H9 (cell line): Measurements from ENCODE around the gene KLHL4. TPM values are rescaled to one million over a fixed set of nuclear protein-coding genes. Genes with fewer than 3 reads are reported as not detected.
A peak's percentile ranks its signal among the peaks of the same experiment; 100 is the strongest.

Experiments
- DNase-seq: peaks from one replicate; pipeline ENCODE4 v3.0.0-alpha.2; 2017
- H2AFZ ChIP-seq: one replicate; pipeline ENCODE4 v1.6.1; 2013; ENCODE audit warnings: mild to moderate bottlenecking, low read length, control low read depth, moderate library complexity
- H2AK5ac ChIP-seq: 2 replicates; pipeline ENCODE4 v1.6.1; 2013; ENCODE audit warnings: low read length, control low read depth, mixed read lengths; ENCODE audit not compliant: insufficient read length
- H2BK120ac ChIP-seq: one replicate; pipeline ENCODE4 v1.6.1; 2013; ENCODE audit warnings: low read depth, mild to moderate bottlenecking, low read length, control low read depth, inconsistent platforms; ENCODE audit not compliant: poor library complexity, severe bottlenecking
- H2BK12ac ChIP-seq: 2 replicates; pipeline ENCODE4 v1.6.1; 2013; ENCODE audit warnings: low read length, control low read depth, mixed read lengths, low read depth; ENCODE audit not compliant: insufficient read length
- H2BK15ac ChIP-seq: 2 replicates; pipeline ENCODE4 v1.6.1; 2013; ENCODE audit warnings: low read depth, low read length, control low read depth
- H2BK20ac ChIP-seq: one replicate; pipeline ENCODE4 v1.6.1; 2013; ENCODE audit warnings: low read depth, mild to moderate bottlenecking, low read length, control low read depth, inconsistent platforms; ENCODE audit not compliant: poor library complexity, severe bottlenecking
- H2BK5ac ChIP-seq: 2 replicates; pipeline ENCODE4 v1.6.1; 2013; ENCODE audit warnings: low read length, control low read depth, mixed read lengths; ENCODE audit not compliant: insufficient read length
- H3K14ac ChIP-seq: 2 replicates; pipeline ENCODE4 v1.6.1; 2013; ENCODE audit warnings: low read length, control low read depth; ENCODE audit not compliant: insufficient read depth
- H3K18ac ChIP-seq: 2 replicates; pipeline ENCODE4 v1.6.1; 2013; ENCODE audit warnings: low read depth, mild to moderate bottlenecking, mixed read lengths, low read length, control low read depth; ENCODE audit not compliant: insufficient read length
- H3K23ac ChIP-seq: 2 replicates; pipeline ENCODE4 v1.6.1; 2013; ENCODE audit warnings: low read length, control low read depth, mixed read lengths, low read depth; ENCODE audit not compliant: insufficient read length
- H3K23me2 ChIP-seq: 2 replicates; pipeline ENCODE4 v1.6.1; 2013; ENCODE audit warnings: low read depth, mild to moderate bottlenecking, mixed read lengths, low read length, control low read depth; ENCODE audit not compliant: insufficient read length, poor library complexity, severe bottlenecking
- H3K27ac ChIP-seq: 2 replicates; pipeline ENCODE4 v1.5.1; 2013; ENCODE audit warnings: low read length, control low read depth, mixed read lengths, low read depth; ENCODE audit not compliant: insufficient read length
- H3K27me3 ChIP-seq: 2 replicates; pipeline ENCODE4 v1.6.1; 2013; ENCODE audit warnings: low read length, control low read depth, inconsistent platforms; ENCODE audit not compliant: insufficient read depth
- H3K4ac ChIP-seq: 2 replicates; pipeline ENCODE4 v1.6.1; 2013; ENCODE audit warnings: low read depth, mild to moderate bottlenecking, control low read depth, inconsistent platforms, low read length, moderate library complexity
- H3K4me1 ChIP-seq: 2 replicates; pipeline ENCODE4 v1.6.1; 2013; ENCODE audit warnings: low read length, control low read depth, inconsistent platforms; ENCODE audit not compliant: insufficient read depth
- H3K4me2 ChIP-seq: 2 replicates; pipeline ENCODE4 v1.6.1; 2013; ENCODE audit warnings: low read length, control low read depth, mixed read lengths; ENCODE audit not compliant: insufficient read length, insufficient read depth
- H3K56ac ChIP-seq: 2 replicates; pipeline ENCODE4 v1.6.1; 2013; ENCODE audit warnings: low read depth, mild to moderate bottlenecking, mixed read lengths, low read length, control low read depth; ENCODE audit not compliant: insufficient read length
- H3K79me1 ChIP-seq: 2 replicates; pipeline ENCODE4 v1.6.1; 2013; ENCODE audit warnings: low read depth, mild to moderate bottlenecking, moderate library complexity, low read length, control low read depth, inconsistent platforms; ENCODE audit not compliant: insufficient read depth, poor library complexity, severe bottlenecking
- H3K79me2 ChIP-seq: 2 replicates; pipeline ENCODE4 v1.6.1; 2013; ENCODE audit warnings: low read length, control low read depth, inconsistent platforms; ENCODE audit not compliant: insufficient read depth
- H3K9ac ChIP-seq: 2 replicates; pipeline ENCODE4 v1.6.1; 2013; ENCODE audit warnings: low read length, control low read depth, mixed read lengths; ENCODE audit not compliant: insufficient read length; ENCODE audit errors: extremely low read depth
- H3K9me3 ChIP-seq: one replicate; pipeline ENCODE4 v1.6.1; 2013; ENCODE audit warnings: low read depth, low read length, inconsistent platforms; ENCODE audit not compliant: control insufficient read depth
- H3T11ph ChIP-seq: one replicate; pipeline ENCODE4 v1.6.1; 2013; ENCODE audit warnings: mild to moderate bottlenecking, low read length, control low read depth, inconsistent platforms
- H4K20me1 ChIP-seq: one replicate; pipeline ENCODE4 v1.6.1; 2013; ENCODE audit not compliant: control insufficient read depth, insufficient read length, insufficient read depth
- H4K5ac ChIP-seq: 2 replicates; pipeline ENCODE4 v1.6.1; 2013; ENCODE audit warnings: low read depth, mild to moderate bottlenecking, mixed read lengths, low read length, control low read depth; ENCODE audit not compliant: insufficient read length
- H4K8ac ChIP-seq: replicated peaks from 2 replicates; pipeline ENCODE4 v1.6.1; 2013; ENCODE audit warnings: low read length, control low read depth, mixed read lengths, low read depth; ENCODE audit not compliant: insufficient read length
- H4K91ac ChIP-seq: 2 replicates; pipeline ENCODE4 v1.6.1; 2013; ENCODE audit warnings: low read depth, mild to moderate bottlenecking, moderate library complexity, mixed read lengths, low read length, control low read depth; ENCODE audit not compliant: insufficient read length
- H3K27ac Mint-ChIP-seq, 3 experiments: 2 replicates in 2 of 3; 3 replicates in 1 of 3; pipeline ENCODE4 v1.8.0; 2020 to 2021; ENCODE audit warnings: mixed read lengths in 3 of 3, mild to moderate bottlenecking in 1 of 3, moderate library complexity in 1 of 3
- H3K27me3 Mint-ChIP-seq: 2 replicates; pipeline ENCODE4 v1.8.0; 2021; ENCODE audit warnings: low read depth, mild to moderate bottlenecking, moderate library complexity, mixed read lengths
- H3K36me3 Mint-ChIP-seq, 3 experiments: 2 replicates in 2 of 3; 3 replicates in 1 of 3; pipeline ENCODE4 v1.8.0; 2020 to 2021; ENCODE audit warnings: low read depth in 3 of 3, mixed read lengths in 3 of 3; ENCODE audit not compliant: insufficient read depth in 1 of 3
- H3K4me1 Mint-ChIP-seq, 2 experiments: 2 replicates each; pipeline ENCODE4 v1.8.0; 2020; ENCODE audit warnings: mixed read lengths in 2 of 2
- H3K4me3 Mint-ChIP-seq, 2 experiments: 2 replicates in 1 of 2; 3 replicates in 1 of 2; pipeline ENCODE4 v1.8.0; 2020 to 2021; ENCODE audit warnings: mild to moderate bottlenecking in 2 of 2, mixed read lengths in 2 of 2, moderate library complexity in 1 of 2
- H3K9me3 Mint-ChIP-seq, 2 experiments: 2 replicates in 1 of 2; 3 replicates in 1 of 2; pipeline ENCODE4 v1.8.0; 2020; ENCODE audit warnings: mild to moderate bottlenecking in 2 of 2, mixed read lengths in 2 of 2, moderate library complexity in 1 of 2
- CTCF ChIP-seq: fragments of 200-600 bp; sonication (generic); conservative IDR thresholded peaks from 3 replicates; pipeline ENCODE4 v1.8.0; 2021; ENCODE audit warnings: antibody characterized with exemption, mild to moderate bottlenecking
- WGBS: extraction: QIAGEN DNeasy Blood & Tissue Kit; methylation state at CpG from one replicate; pipeline ENCODE4 v1.1.7; 2013; ENCODE audit warnings: missing lambda C conversion rate, low lambda C conversion rate, mixed read lengths; ENCODE audit not compliant: insufficient read length; ENCODE audit errors: extremely low coverage; 5-methylcytosine and 5-hydroxymethylcytosine counted together
- total RNA-seq: library from RNA; stranded (reverse); gene quantifications from 2 replicates; pipeline ENCODE4 v1.2.1, GENCODE V29; 2021

The KLHL4 gene
- total RNA-seq, 1 experiment from 2014 or later = 22.3 TPM

- Histone ChIP-seq H2BK12ac (no peak overlapping the region), H2BK15ac (no peak overlapping the region), H4K91ac (no peak overlapping the region), H3K4me1 (no peaks in the 10 kb centered on the region), H3K4ac (no peak overlapping the region), H3K56ac (no peak overlapping the region), H3K18ac (no peak overlapping the region), H3K23me2 (no peaks in the 10 kb centered on the region), H3K4me2 (no peak overlapping the region), H4K20me1 (no peaks in the 10 kb centered on the region), H3K9ac (no peak overlapping the region), H3K27me3 (no peaks in the 10 kb centered on the region), H4K8ac (no peak overlapping the region), H2BK120ac (no peak overlapping the region), H2BK5ac (no peak overlapping the region), H3K23ac (no peak overlapping the region), H3K9me3 (no peaks in the 10 kb centered on the region), H2BK20ac (no peak overlapping the region), H3K79me1 (no peaks in the 10 kb centered on the region), H4K5ac (no peak overlapping the region), H3K14ac (no peak overlapping the region), H3K79me2 (no peaks in the 10 kb centered on the region), H2AK5ac (no peak overlapping the region), H3K27ac (no peak overlapping the region), H3T11ph (no peak overlapping the region), H2AFZ (no peak overlapping the region)
- peaks cover 0 to 2% of the 10 kb centered on the region in 2 experiments; a peak in 3 of 5 replicates for H3K9me3 Mint-ChIP-seq
- peaks cover 6 to 22% (median 16%) of the 10 kb centered on the region in 3 experiments for H3K36me3 Mint-ChIP-seq
- H3K27me3 Mint-ChIP-seq = no peaks in the 10 kb centered on the region
- no CpG with 5 or more reads among the region's 1 CpG for WGBS
- H3K4me1 Mint-ChIP-seq = peaks cover 2 to 10% of the 10 kb centered on the region in 2 experiments; a peak in 3 of 4 replicates
- DNase-seq = peak; percentile 66
- peak overlapping the region in 1 of 3 experiments; percentile 76; a peak in 1 of 7 replicates for H3K27ac Mint-ChIP-seq
- peak; percentile 84 for TF ChIP-seq CTCF
- H3K4me3 Mint-ChIP-seq = no peak overlapping the region
Measured at GRCh38 chrX:87583679-87584078, 66.1 kb downstream of the KLHL4 start.
